ENCODE measurements around the gene RPL29. TPM values are rescaled to one million over a fixed set of nuclear protein-coding genes. Genes with fewer than 3 reads are reported as not detected.
"Not testable (repeated sequence)": the region's sequence is repeated elsewhere in the genome, so short reads cannot be mapped to it uniquely, and the experiment has no call there.

Gene RPL29
- total and polyA plus RNA-seq, 8 donors = 643 to 1,829 (median 1,063) TPM

- no peak overlapping the region for H3K27ac ChIP-seq
- DNase-seq (no peak), FAIRE-seq (no peak), ATAC-seq (no peak)
- 34 to 37% methylated on average over 7 of the region's 7 CpGs for WGBS, 2 donors
- H3K36me3 ChIP-seq = peaks cover 0 to 14% (median 6%) of the 10 kb centered on the region in 3 donors
- H3K4me1 ChIP-seq = peaks cover 10 to 17% (median 15%) of the 10 kb centered on the region in 3 donors
- no peaks in the 10 kb centered on the region for H3K9me3 ChIP-seq
- H3K27me3 ChIP-seq = no peaks in the 10 kb centered on the region
- no peak for TF ChIP-seq CTCF (IDR thresholded peaks at IDR 0.05)
- H3K4me3 ChIP-seq = no peak overlapping the region
- intact Hi-C loops (cut with DNase I) = no loop called here
These were observed 2.4 kb upstream of the RPL29 start for GRCh38 chr3:51997935-51998596.

- no peak for TF ChIP-seq CTCF (IDR thresholded peaks at IDR 0.05)
- DNase-seq (no peak), ATAC-seq (no peak), FAIRE-seq (no peak)
- Histone ChIP-seq H3K27ac (no peak overlapping the region), H3K4me3 (no peak overlapping the region), H3K4me1 (peaks cover 10 to 17% (median 15%) of the 10 kb centered on the region in 3 donors), H3K9me3 (no peaks in the 10 kb centered on the region), H3K36me3 (peaks cover 0 to 14% (median 6%) of the 10 kb centered on the region in 3 donors), H3K27me3 (no peaks in the 10 kb centered on the region)
- intact Hi-C loops (cut with DNase I) = no loop called here
- WGBS, 2 donors = 53 to 65% methylated on average over 2 of the region's 2 CpGs
These were observed 1.5 kb upstream of the RPL29 start for GRCh38 chr3:51997172-51997571.

GRCh38 chr3:51994530-51994929, 1.2 kb downstream of the RPL29 start:
- peaks cover 10 to 17% (median 15%) of the 10 kb centered on the region in 3 donors for H3K4me1 ChIP-seq
- H3K36me3 ChIP-seq = peaks cover 0 to 14% (median 11%) of the 10 kb centered on the region in 3 donors
- ATAC-seq (no peak), DNase-seq (no peak), FAIRE-seq (no peak)
- H3K4me3 ChIP-seq = peak overlapping the region in 3 of 4 donors; percentile 79 to 93 (median 86)
- TF ChIP-seq CTCF (IDR thresholded peaks at IDR 0.05) = no peak
- 50 to 60% methylated on average over 2 of the region's 2 CpGs for WGBS, 2 donors
- H3K9me3 ChIP-seq = no peaks in the 10 kb centered on the region
- peak overlapping the region in 1 of 4 donors; percentile 89 for H3K27ac ChIP-seq
- H3K27me3 ChIP-seq = no peaks in the 10 kb centered on the region
- intact Hi-C loops (cut with DNase I) = no loop called here

- ATAC-seq; intact Hi-C loops (cut with DNase I); H3K27me3 ChIP-seq; FAIRE-seq; H3K9me3 ChIP-seq; H3K27ac ChIP-seq: not testable (repeated sequence)
- DNase-seq = peak in 1 of 6 donors; percentile 68
- WGBS, 2 donors = 59 to 60% methylated on average over 7 to 10 of the region's 13 CpGs
- Histone ChIP-seq H3K4me1 (peaks cover 10 to 17% (median 15%) of the 10 kb centered on the region in 3 donors), H3K36me3 (peaks cover 0 to 14% (median 11%) of the 10 kb centered on the region in 3 donors), H3K4me3 (peak overlapping the region in 1 of 4 donors; percentile 79)
These were observed 2.0 kb downstream of the RPL29 start for GRCh38 chr3:51993657-51994056.

- H3K4me3 ChIP-seq = no peak overlapping the region
- DNase-seq (no peak), ATAC-seq (no peak), FAIRE-seq (no peak)
- no peak for TF ChIP-seq CTCF (IDR thresholded peaks at IDR 0.05)
- no peak overlapping the region for H3K27ac ChIP-seq
- no peaks in the 10 kb centered on the region for H3K27me3 ChIP-seq
- H3K9me3 ChIP-seq = no peaks in the 10 kb centered on the region
- WGBS, 2 donors = 65 to 67% methylated on average over 3 of the region's 3 CpGs
- H3K4me1 ChIP-seq = peaks cover 10 to 17% (median 15%) of the 10 kb centered on the region in 3 donors
- intact Hi-C loops (cut with DNase I) = no loop called here
- H3K36me3 ChIP-seq = peaks cover 0 to 14% (median 11%) of the 10 kb centered on the region in 3 donors
These were observed 3.5 kb downstream of the RPL29 start for GRCh38 chr3:51992017-51992682.

- Histone ChIP-seq H3K36me3 (peaks cover 0 to 14% (median 11%) of the 10 kb centered on the region in 3 donors), H3K4me1 (peaks cover 10 to 17% (median 15%) of the 10 kb centered on the region in 3 donors)
- intact Hi-C loops (cut with DNase I); ATAC-seq; H3K27ac ChIP-seq; H3K27me3 ChIP-seq; H3K9me3 ChIP-seq; H3K4me3 ChIP-seq; FAIRE-seq: not testable (repeated sequence)
- WGBS, 2 donors = 80 to 84% methylated on average over 24 to 38 of the region's 38 CpGs
- DNase-seq = peak in 1 of 6 donors; percentile 75
These were observed 5.2 kb downstream of the RPL29 start for GRCh38 chr3:51990501-51990971.
